GM23338 (cell line): ENCODE measurements around the gene ACYP2.

Source experiments
- CTCF ChIP-seq, 2 experiments: fragments of 200-600 bp in 1 of 2; sonication (generic) in 1 of 2; conservative IDR thresholded peaks; 2 replicates each; pipeline versions ENCODE4 v1.5.1 to v1.6.1; 2016 to 2017; ENCODE audit warnings: antibody characterized with exemption in 2 of 2, low read depth in 2 of 2, mild to moderate bottlenecking in 2 of 2, moderate library complexity in 1 of 2
- JUNB ChIP-seq: IDR thresholded peaks from one replicate; pipeline ENCODE4 v1.6.1; 2016; ENCODE audit warnings: antibody characterized with exemption; ENCODE audit not compliant: unreplicated experiment
- POLR2AphosphoS5 ChIP-seq: IDR thresholded peaks from 2 replicates; pipeline ENCODE4 v1.6.1; 2016; ENCODE audit warnings: antibody characterized with exemption, low read depth

- TF ChIP-seq CTCF (conservative IDR thresholded peaks at IDR 0.05; ENCODE audit: low read depth in 2 of 2) (no peak), POLR2AphosphoS5 (no peak), JUNB (no peak)
Observed at GRCh38 chr2:54287532-54287931, 172.1 kb downstream of the ACYP2 start.
